ENCODE measurements around the gene COL2A1.
A peak's percentile ranks its signal among the peaks of the same experiment; 100 is the strongest.

Gene COL2A1

GRCh38 chr12:47942614-47943225 lies 61.6 kb downstream of the COL2A1 start:
- no peak for DNase-seq (ENCODE audit: low read depth)
- H3K4me3 ChIP-seq (ENCODE audit: low read length): no peak overlapping the region
- TF ChIP-seq, protein P1, sequence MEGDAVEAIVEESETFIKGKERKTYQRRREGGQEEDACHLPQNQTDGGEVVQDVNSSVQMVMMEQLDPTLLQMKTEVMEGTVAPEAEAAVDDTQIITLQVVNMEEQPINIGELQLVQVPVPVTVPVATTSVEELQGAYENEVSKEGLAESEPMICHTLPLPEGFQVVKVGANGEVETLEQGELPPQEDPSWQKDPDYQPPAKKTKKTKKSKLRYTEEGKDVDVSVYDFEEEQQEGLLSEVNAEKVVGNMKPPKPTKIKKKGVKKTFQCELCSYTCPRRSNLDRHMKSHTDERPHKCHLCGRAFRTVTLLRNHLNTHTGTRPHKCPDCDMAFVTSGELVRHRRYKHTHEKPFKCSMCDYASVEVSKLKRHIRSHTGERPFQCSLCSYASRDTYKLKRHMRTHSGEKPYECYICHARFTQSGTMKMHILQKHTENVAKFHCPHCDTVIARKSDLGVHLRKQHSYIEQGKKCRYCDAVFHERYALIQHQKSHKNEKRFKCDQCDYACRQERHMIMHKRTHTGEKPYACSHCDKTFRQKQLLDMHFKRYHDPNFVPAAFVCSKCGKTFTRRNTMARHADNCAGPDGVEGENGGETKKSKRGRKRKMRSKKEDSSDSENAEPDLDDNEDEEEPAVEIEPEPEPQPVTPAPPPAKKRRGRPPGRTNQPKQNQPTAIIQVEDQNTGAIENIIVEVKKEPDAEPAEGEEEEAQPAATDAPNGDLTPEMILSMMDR (conservative IDR thresholded peaks at IDR 0.05; ENCODE audit: low read depth, low read length): no peak

DNA sequence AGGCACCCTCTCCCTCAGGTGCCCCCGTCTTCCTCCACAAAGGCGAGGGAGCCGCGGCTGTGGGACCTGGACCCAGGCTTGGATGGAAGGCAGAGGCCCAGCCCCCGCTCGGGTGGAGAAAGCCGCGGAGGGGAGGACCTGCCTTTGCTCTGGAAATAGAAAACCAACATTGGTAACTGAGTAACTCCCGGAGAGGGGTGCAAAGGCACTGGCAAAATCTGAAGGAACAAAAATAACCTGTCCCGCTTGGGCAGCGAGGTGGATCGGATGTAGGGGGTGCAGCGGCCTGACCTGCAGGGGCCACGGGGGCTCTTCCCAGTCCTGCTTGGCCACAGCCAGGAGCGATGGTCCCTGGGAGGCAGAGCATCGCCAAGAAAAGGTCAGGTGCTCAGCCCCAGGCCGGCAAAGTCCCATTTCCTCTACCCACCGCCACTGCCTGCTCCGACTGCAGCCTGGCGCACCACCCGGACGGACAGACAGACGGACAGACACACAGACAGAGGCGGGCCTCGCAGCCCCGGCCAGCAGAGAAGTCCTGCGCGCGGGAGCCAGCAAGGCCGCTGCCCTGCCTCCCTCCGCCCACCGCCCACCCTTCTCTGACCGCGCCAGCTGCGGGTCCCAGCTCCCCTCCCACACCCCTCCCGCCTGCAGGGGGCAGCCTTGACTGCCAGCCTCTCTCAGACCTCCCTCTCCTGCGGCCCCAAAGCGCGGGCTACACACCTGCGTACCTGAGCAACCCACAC lies 62.2 kb downstream of the COL2A1 start:
- H3K4me3 ChIP-seq (ENCODE audit: low read length): no peak overlapping the region
- TF ChIP-seq, protein P1 (conservative IDR thresholded peaks at IDR 0.05; ENCODE audit: low read depth, low read length): peak; percentile 57
- DNase-seq (ENCODE audit: low read depth): no peak

DNA sequence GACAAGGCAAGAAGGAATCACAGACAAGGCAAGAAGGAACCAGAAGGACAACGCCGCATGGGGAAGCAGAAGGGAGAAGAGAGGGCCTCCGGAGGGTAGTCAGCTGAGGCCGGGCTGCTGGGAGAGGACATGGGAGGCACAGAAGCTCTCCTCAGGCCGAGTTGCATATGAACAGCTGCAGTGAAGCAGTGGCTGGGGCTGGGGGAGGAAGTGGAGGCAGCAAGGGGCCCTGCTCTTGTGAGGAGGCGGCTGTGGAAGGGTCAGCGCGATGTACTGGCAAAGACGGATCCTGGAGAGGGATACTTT lies 62.8 kb downstream of the COL2A1 start:
- no peak for DNase-seq (ENCODE audit: low read depth)
- H3K4me3 ChIP-seq (ENCODE audit: low read length): no peak overlapping the region
- TF ChIP-seq, protein P1 (conservative IDR thresholded peaks at IDR 0.05; ENCODE audit: low read depth, low read length): no peak

GRCh38 chr12:47940773-47941474 lies 63.4 kb downstream of the COL2A1 start:
- DNase-seq (ENCODE audit: low read depth): no peak
- TF ChIP-seq, protein P1 (conservative IDR thresholded peaks at IDR 0.05; ENCODE audit: low read depth, low read length): no peak
- no peak overlapping the region for H3K4me3 ChIP-seq (ENCODE audit: low read length)

- TF ChIP-seq, protein P1 (conservative IDR thresholded peaks at IDR 0.05; ENCODE audit: low read depth, low read length): no peak
- DNase-seq (ENCODE audit: low read depth): no peak
- H3K4me3 ChIP-seq (ENCODE audit: low read length): no peak overlapping the region
Measured at GRCh38 chr12:47939009-47939601, 65.2 kb downstream of the COL2A1 start.

GRCh38 chr12:47938594-47938993 lies 65.7 kb downstream of the COL2A1 start:
- no peak overlapping the region for H3K4me3 ChIP-seq (ENCODE audit: low read length)
- TF ChIP-seq, protein P1 (conservative IDR thresholded peaks at IDR 0.05; ENCODE audit: low read depth, low read length): no peak
- DNase-seq (ENCODE audit: low read depth): no peak

All from retinal pigment epithelial cell (primary cell).